Measurements from ENCODE around the gene SCAI.

- TF ChIP-seq CTCF (IDR thresholded peaks at IDR 0.05) = no peak
- TF ChIP-seq POLR2A (IDR thresholded peaks at IDR 0.05) = no peak
Measured at GRCh38 chr9:125121146-125121545, 22.2 kb downstream of the SCAI start.

Measured in right lobe of liver (tissue), 4 donors.